ENCODE measurements around the gene SINHCAF.

DNA sequence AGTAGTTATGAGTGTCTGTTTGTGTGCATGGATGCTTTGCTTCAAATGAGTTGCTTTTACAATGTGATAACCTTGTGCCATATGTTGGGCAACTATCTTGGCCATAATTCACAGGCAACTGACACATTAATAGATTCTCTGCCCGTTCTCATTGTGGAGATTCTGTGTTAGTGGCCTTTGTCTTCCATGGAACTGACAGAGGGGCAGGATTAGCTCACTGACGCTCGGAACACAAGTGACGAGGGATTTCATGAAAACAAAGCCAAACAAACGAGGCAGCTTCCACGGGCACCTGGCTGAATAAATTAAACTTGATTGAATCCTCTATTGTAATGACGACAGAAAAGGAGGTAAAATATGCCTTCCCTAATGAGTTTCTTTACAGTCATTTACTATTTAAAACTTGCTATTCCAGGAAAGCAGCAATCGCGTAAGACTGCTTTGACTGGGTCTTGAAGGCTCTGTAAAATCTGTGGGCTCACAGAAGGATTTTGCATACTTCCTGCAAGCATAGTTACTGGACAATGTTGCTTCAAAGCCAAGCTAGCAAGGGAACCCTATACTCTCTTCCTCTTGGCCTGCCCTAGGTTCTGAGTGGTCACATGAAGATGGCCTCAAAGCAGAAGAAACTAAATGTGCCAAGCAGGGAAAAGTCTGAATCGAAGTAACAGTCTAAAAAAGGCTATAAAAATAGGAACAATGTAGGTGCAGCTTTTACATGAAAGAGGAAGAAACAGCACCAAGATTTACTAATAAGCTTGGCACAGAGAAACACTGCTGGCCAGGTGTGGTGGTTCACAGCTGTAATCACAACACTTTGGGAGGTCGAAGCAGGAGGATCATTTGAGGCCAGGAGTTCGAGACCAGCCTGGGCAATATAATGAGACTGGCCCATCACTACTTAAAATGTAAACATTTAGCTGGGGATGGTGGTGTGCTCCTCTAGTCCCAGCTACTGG, 28.1 kb upstream of the SINHCAF start:
- TF ChIP-seq POLR2AphosphoS5 (IDR thresholded peaks at IDR 0.05; ENCODE audit: low read depth, low read length) (no peak), POLR2A (IDR thresholded peaks at IDR 0.05; ENCODE audit: low read depth, low read length) (no peak)

All from GM12892 (cell line).